ENCODE measurements around the gene STK32B. TPM values are rescaled to one million over a fixed set of nuclear protein-coding genes. Genes with fewer than 3 reads are reported as not detected.

The STK32B gene
- total RNA-seq, 1 donor from 2014 or later = not detected

DNA sequence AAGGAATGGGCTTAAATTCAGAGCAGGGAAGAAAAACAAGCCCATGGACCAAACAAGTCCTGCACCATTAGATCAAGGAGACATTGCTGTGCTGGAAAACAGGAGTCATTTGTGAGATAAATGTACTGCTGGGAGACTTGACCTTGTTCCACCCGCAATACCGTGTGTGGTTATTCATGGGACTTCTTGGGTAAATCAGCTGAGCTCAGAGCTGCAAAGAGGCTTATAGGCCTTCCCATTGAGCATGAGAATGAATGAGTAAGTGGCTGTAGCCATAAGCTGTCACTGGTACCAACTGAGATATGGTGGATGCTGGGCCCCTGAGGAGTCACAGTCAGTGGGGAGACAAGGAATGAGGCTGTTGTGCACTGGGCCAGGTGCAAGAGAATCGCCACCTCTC is 29.7 kb upstream of the STK32B start:
- DNase-seq (no peak), ATAC-seq (ENCODE audit: low read depth) (no peak)
- H3K4me3 Mint-ChIP-seq = no peak overlapping the region
- H3K27ac Mint-ChIP-seq = no peak overlapping the region
- intact Hi-C loops (cut with micrococcal nuclease) = no loop called here
- ChIA-PET POLR2A (no interaction called here), CTCF (no interaction called here)
- H3K4me1 Mint-ChIP-seq = peaks cover 1% of the 10 kb centered on the region
- peaks cover 28% of the 10 kb centered on the region for H3K27me3 Mint-ChIP-seq
- H3K9me3 Mint-ChIP-seq = peaks cover 4% of the 10 kb centered on the region
- TF ChIP-seq, protein P1, sequence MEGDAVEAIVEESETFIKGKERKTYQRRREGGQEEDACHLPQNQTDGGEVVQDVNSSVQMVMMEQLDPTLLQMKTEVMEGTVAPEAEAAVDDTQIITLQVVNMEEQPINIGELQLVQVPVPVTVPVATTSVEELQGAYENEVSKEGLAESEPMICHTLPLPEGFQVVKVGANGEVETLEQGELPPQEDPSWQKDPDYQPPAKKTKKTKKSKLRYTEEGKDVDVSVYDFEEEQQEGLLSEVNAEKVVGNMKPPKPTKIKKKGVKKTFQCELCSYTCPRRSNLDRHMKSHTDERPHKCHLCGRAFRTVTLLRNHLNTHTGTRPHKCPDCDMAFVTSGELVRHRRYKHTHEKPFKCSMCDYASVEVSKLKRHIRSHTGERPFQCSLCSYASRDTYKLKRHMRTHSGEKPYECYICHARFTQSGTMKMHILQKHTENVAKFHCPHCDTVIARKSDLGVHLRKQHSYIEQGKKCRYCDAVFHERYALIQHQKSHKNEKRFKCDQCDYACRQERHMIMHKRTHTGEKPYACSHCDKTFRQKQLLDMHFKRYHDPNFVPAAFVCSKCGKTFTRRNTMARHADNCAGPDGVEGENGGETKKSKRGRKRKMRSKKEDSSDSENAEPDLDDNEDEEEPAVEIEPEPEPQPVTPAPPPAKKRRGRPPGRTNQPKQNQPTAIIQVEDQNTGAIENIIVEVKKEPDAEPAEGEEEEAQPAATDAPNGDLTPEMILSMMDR (IDR thresholded peaks at IDR 0.05) = no peak
- H3K36me3 Mint-ChIP-seq (ENCODE audit: low read depth) = no peaks in the 10 kb centered on the region

DNA sequence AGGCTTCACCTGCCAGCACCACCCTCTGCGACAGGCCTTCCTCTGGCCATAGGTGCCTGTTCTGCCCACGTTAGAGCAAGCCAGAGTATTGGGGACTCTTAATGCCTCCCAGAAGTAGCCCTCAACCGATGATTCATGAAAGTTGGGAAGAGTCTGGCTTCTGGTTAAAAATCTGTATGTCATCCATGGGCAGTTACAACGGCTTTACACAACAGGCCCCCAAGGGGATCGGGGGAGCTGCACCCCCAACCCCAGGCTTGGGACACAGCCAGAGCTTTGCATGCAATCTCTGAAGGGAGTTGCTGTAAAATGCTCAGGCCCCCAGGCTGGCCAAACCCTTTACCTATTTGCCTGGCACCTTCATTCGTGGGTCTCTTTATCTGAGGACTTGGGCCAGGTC is 26.6 kb upstream of the STK32B start:
- Mint-ChIP-seq H3K36me3 (ENCODE audit: low read depth) (no peaks in the 10 kb centered on the region), H3K27ac (no peak overlapping the region), H3K27me3 (peaks cover 15% of the 10 kb centered on the region), H3K4me1 (no peaks in the 10 kb centered on the region), H3K4me3 (no peak overlapping the region), H3K9me3 (peaks cover 4% of the 10 kb centered on the region)
- ChIA-PET POLR2A (no interaction called here), CTCF (no interaction called here)
- DNase-seq (no peak), ATAC-seq (ENCODE audit: low read depth) (no peak)
- intact Hi-C loops (cut with micrococcal nuclease) = no loop called here
- TF ChIP-seq, protein P1 (IDR thresholded peaks at IDR 0.05) = no peak

GRCh38 chr4:5026371-5026770 is 24.9 kb upstream of the STK32B start:
- TF ChIP-seq, protein P1 (IDR thresholded peaks at IDR 0.05) = no peak
- no peak for ATAC-seq (ENCODE audit: low read depth)
- intact Hi-C loops (cut with micrococcal nuclease) = no loop called here
- DNase-seq = no peak
- Mint-ChIP-seq H3K4me3 (no peak overlapping the region), H3K27me3 (peaks cover 8% of the 10 kb centered on the region), H3K9me3 (peaks cover 4% of the 10 kb centered on the region), H3K4me1 (no peaks in the 10 kb centered on the region), H3K36me3 (ENCODE audit: low read depth) (no peaks in the 10 kb centered on the region), H3K27ac (no peak overlapping the region)
- ChIA-PET CTCF (no interaction called here), POLR2A (no interaction called here)

- H3K27me3 Mint-ChIP-seq = peaks cover 8% of the 10 kb centered on the region
- H3K36me3 Mint-ChIP-seq (ENCODE audit: low read depth) = no peaks in the 10 kb centered on the region
- no peak overlapping the region for H3K27ac Mint-ChIP-seq
- TF ChIP-seq, protein P1 (IDR thresholded peaks at IDR 0.05) = no peak
- H3K9me3 Mint-ChIP-seq = peaks cover 4% of the 10 kb centered on the region
- no peaks in the 10 kb centered on the region for H3K4me1 Mint-ChIP-seq
- ChIA-PET CTCF (no interaction called here), POLR2A (no interaction called here)
- intact Hi-C loops (cut with micrococcal nuclease) = no loop called here
- DNase-seq = no peak
- no peak for ATAC-seq (ENCODE audit: low read depth)
- no peak overlapping the region for H3K4me3 Mint-ChIP-seq
Observed at GRCh38 chr4:5027346-5027745, 23.9 kb upstream of the STK32B start.

DNA sequence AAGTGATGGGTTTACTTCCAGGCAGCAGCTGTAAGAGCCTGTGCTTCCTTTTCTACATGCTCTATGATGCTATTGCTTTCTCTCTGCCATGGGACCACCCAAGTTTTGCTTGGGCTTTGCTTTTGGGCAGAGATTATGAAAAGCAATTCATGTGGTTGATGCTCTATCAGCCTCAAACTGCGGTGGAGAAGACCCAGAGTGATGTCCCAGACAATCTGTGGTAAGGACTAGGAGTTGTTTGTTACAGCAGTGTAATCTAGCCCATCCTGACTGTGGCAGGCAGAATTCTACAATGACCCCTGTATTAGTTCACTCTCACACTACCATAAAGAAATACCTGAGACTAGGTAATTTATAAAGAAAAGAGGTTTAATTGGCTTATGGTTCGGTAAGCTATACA is 22.8 kb upstream of the STK32B start:
- ChIA-PET CTCF (no interaction called here), POLR2A (no interaction called here)
- Mint-ChIP-seq H3K4me3 (no peak overlapping the region), H3K27ac (no peak overlapping the region), H3K9me3 (no peaks in the 10 kb centered on the region), H3K4me1 (peaks cover 4% of the 10 kb centered on the region), H3K36me3 (ENCODE audit: low read depth) (no peaks in the 10 kb centered on the region), H3K27me3 (peaks cover 8% of the 10 kb centered on the region)
- ATAC-seq (ENCODE audit: low read depth) (no peak), DNase-seq (no peak)
- intact Hi-C loops (cut with micrococcal nuclease) = no loop called here
- TF ChIP-seq, protein P1 (IDR thresholded peaks at IDR 0.05) = no peak

All from activated B cell treated with CpG ODN at 0.5 μM for 24 hours (primary cell).